ENCODE results near the gene GRID1.

DNA sequence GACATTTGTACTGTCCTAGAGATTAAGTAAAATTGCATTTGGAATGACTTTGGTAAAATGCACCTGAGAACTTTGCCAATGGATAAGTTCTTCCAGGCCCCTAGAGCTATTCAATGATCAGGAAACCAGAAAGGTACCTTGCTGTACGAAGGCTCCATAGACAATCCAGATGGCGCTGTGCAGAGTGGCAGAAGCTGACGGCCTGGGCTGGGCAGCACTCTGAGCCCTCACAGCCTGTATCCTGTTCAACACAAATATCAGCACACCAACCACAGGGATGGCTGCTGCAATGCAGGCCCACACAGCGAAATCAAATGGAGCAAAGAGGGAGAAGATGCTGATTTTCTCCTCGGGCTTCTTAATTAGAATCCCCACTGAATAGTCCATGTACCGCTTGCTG, 642.4 kb downstream of the GRID1 start:
- no peak for TF ChIP-seq CTCF (IDR thresholded peaks at IDR 0.05)
- TF ChIP-seq POLR2A (IDR thresholded peaks at IDR 0.05) = no peak

Measured in esophagus squamous epithelium (tissue), 4 donors.